ENCODE results near the gene RSL1D1.
A peak's percentile ranks its signal among the peaks of the same experiment; 100 is the strongest.
"Not testable (repeated sequence)": the region's sequence is repeated elsewhere in the genome, so short reads cannot be mapped to it uniquely, and the experiment has no call there.

The RSL1D1 gene

GRCh38 chr16:11795887-11796226, 55.5 kb downstream of the RSL1D1 start:
- no peaks in the 10 kb centered on the region for H3K36me3 ChIP-seq (ENCODE audit: control insufficient read depth, insufficient read depth, low read length)
- peak overlapping the region; percentile 60 for H3K4me3 ChIP-seq (ENCODE audit: low read depth, low read length)
- peaks cover 5% of the 10 kb centered on the region for H3K4me1 ChIP-seq (ENCODE audit: control insufficient read depth, insufficient read depth, low read length)
- no peaks in the 10 kb centered on the region for H3K9me3 ChIP-seq (ENCODE audit: control insufficient read depth, insufficient read depth, low read length)
- H3K9ac ChIP-seq (ENCODE audit: low read depth, low read length) = no peak overlapping the region
- H3K27me3 ChIP-seq (ENCODE audit: control insufficient read depth, insufficient read depth, low read length) = no peaks in the 10 kb centered on the region

GRCh38 chr16:11794996-11795886, 56.1 kb downstream of the RSL1D1 start:
- no peaks in the 10 kb centered on the region for H3K9me3 ChIP-seq (ENCODE audit: control insufficient read depth, insufficient read depth, low read length)
- peaks cover 5% of the 10 kb centered on the region for H3K4me1 ChIP-seq (ENCODE audit: control insufficient read depth, insufficient read depth, low read length)
- H3K4me3 ChIP-seq (ENCODE audit: low read depth, low read length) = no peak overlapping the region
- no peak overlapping the region for H3K9ac ChIP-seq (ENCODE audit: low read depth, low read length)
- H3K27me3 ChIP-seq (ENCODE audit: control insufficient read depth, insufficient read depth, low read length) = no peaks in the 10 kb centered on the region
- no peaks in the 10 kb centered on the region for H3K36me3 ChIP-seq (ENCODE audit: control insufficient read depth, insufficient read depth, low read length)

DNA sequence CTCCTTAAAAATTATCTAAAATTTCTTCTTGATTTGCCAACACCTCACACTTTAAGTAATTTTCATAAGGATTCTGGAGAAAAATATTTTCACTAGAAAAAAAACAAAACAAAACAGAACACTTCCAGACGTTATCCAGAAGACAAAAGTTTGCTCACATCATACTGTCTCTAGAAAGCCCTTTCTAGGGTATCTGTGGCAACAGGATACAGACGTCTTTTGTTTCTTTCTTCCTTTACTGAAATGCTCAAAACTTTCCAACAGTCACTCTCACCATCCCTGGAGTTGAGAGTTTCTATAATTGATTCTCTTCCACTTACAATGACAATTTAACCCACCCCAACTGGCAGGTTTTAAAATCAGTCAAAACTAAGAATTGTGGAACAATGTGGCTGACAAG, 56.9 kb downstream of the RSL1D1 start:
- no peaks in the 10 kb centered on the region for H3K36me3 ChIP-seq (ENCODE audit: control insufficient read depth, insufficient read depth, low read length)
- no peaks in the 10 kb centered on the region for H3K9me3 ChIP-seq (ENCODE audit: control insufficient read depth, insufficient read depth, low read length)
- no peak overlapping the region for H3K9ac ChIP-seq (ENCODE audit: low read depth, low read length)
- H3K4me1 ChIP-seq (ENCODE audit: control insufficient read depth, insufficient read depth, low read length) = peaks cover 5% of the 10 kb centered on the region
- no peak overlapping the region for H3K4me3 ChIP-seq (ENCODE audit: low read depth, low read length)
- H3K27me3 ChIP-seq (ENCODE audit: control insufficient read depth, insufficient read depth, low read length) = no peaks in the 10 kb centered on the region

DNA sequence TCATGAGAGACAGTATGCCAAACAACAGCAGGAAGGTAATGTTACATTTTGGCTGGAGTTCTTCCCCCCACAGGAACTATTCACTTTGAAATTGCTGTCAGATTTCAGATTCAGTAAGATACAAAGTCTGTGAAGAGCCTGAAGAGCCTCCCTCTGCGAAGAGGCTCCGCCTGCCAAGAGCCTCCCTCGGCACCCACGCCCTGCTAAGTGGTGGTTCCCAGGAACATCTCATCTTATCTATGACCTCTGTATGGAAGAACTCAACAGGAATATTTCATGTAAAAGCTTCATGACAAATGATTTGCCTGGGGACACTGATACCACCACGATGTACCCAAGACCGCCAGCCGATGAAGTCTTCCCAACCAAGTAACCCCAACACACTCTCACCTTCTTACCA, 57.5 kb downstream of the RSL1D1 start:
- no peaks in the 10 kb centered on the region for H3K27me3 ChIP-seq (ENCODE audit: control insufficient read depth, insufficient read depth, low read length)
- peaks cover 5% of the 10 kb centered on the region for H3K4me1 ChIP-seq (ENCODE audit: control insufficient read depth, insufficient read depth, low read length)
- no peaks in the 10 kb centered on the region for H3K9me3 ChIP-seq (ENCODE audit: control insufficient read depth, insufficient read depth, low read length)
- no peak overlapping the region for H3K9ac ChIP-seq (ENCODE audit: low read depth, low read length)
- no peaks in the 10 kb centered on the region for H3K36me3 ChIP-seq (ENCODE audit: control insufficient read depth, insufficient read depth, low read length)
- no peak overlapping the region for H3K4me3 ChIP-seq (ENCODE audit: low read depth, low read length)

DNA sequence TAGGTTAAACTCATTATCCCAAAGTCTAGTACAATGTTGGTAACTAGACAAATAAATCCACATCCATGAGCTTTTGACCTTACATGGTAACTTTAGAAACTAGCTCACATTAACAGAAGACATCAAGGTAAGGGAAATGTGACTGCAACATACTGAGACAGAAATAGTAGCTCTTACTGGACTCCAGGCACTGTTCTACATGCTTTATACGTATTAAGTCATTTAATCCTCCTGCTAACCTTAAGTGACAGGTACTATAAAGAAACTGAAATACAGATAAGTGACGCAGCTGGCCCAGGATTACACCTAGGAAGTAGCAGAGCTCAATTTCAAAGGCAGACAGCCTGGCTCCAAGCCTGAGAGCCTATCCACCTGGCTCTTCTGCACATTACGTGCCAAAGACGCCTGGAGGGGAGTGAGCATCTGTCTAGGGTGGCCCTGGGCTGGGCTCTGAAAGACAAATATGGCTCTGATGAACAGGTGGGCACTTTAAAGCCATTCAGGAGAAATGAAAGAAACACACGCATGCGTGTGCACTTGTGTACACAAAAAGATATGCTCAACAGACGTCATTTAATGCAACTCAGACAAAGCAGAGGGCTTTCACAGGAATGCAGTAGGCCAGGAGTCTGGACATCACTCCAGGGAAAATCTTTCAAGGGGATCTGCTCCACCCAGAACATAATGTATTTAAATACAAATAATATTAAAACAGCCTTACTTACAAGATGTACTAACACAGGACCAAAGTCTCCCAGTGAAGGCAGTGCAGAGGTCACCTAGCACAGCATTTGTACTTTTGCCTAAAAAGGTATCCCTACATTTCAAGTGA, 58.7 kb downstream of the RSL1D1 start:
- Histone ChIP-seq H3K9me3 (ENCODE audit: control insufficient read depth, insufficient read depth, low read length) (no peaks in the 10 kb centered on the region), H3K4me3 (ENCODE audit: low read depth, low read length) (no peak overlapping the region), H3K36me3 (ENCODE audit: control insufficient read depth, insufficient read depth, low read length) (no peaks in the 10 kb centered on the region), H3K4me1 (ENCODE audit: control insufficient read depth, insufficient read depth, low read length) (peaks cover 4% of the 10 kb centered on the region), H3K27me3 (ENCODE audit: control insufficient read depth, insufficient read depth, low read length) (no peaks in the 10 kb centered on the region), H3K9ac (ENCODE audit: low read depth, low read length) (no peak overlapping the region)

- Histone ChIP-seq H3K27me3 (ENCODE audit: control insufficient read depth, insufficient read depth, low read length) (no peaks in the 10 kb centered on the region), H3K4me3 (ENCODE audit: low read depth, low read length) (no peak overlapping the region), H3K9ac (ENCODE audit: low read depth, low read length) (no peak overlapping the region), H3K9me3 (ENCODE audit: control insufficient read depth, insufficient read depth, low read length) (no peaks in the 10 kb centered on the region), H3K36me3 (ENCODE audit: control insufficient read depth, insufficient read depth, low read length) (no peaks in the 10 kb centered on the region), H3K4me1 (ENCODE audit: control insufficient read depth, insufficient read depth, low read length) (peaks cover 4% of the 10 kb centered on the region)
Observed at GRCh38 chr16:11791144-11791828, 60.1 kb downstream of the RSL1D1 start.

- H3K4me1 ChIP-seq (ENCODE audit: control insufficient read depth, insufficient read depth, low read length) = peaks cover 2% of the 10 kb centered on the region
- no peak overlapping the region for H3K4me3 ChIP-seq (ENCODE audit: low read depth, low read length)
- H3K9ac ChIP-seq (ENCODE audit: low read depth, low read length) = no peak overlapping the region
- H3K36me3 ChIP-seq (ENCODE audit: control insufficient read depth, insufficient read depth, low read length) = no peaks in the 10 kb centered on the region
- no peaks in the 10 kb centered on the region for H3K27me3 ChIP-seq (ENCODE audit: control insufficient read depth, insufficient read depth, low read length)
- no peaks in the 10 kb centered on the region for H3K9me3 ChIP-seq (ENCODE audit: control insufficient read depth, insufficient read depth, low read length)
Observed at GRCh38 chr16:11788914-11789313, 62.4 kb downstream of the RSL1D1 start.

GRCh38 chr16:11784980-11785599, 66.3 kb downstream of the RSL1D1 start:
- not testable (repeated sequence) for H3K36me3 ChIP-seq (ENCODE audit: control insufficient read depth, insufficient read depth, low read length); H3K4me1 ChIP-seq (ENCODE audit: control insufficient read depth, insufficient read depth, low read length); H3K4me3 ChIP-seq (ENCODE audit: low read depth, low read length); H3K9me3 ChIP-seq (ENCODE audit: control insufficient read depth, insufficient read depth, low read length); H3K9ac ChIP-seq (ENCODE audit: low read depth, low read length); H3K27me3 ChIP-seq (ENCODE audit: control insufficient read depth, insufficient read depth, low read length)

DNA sequence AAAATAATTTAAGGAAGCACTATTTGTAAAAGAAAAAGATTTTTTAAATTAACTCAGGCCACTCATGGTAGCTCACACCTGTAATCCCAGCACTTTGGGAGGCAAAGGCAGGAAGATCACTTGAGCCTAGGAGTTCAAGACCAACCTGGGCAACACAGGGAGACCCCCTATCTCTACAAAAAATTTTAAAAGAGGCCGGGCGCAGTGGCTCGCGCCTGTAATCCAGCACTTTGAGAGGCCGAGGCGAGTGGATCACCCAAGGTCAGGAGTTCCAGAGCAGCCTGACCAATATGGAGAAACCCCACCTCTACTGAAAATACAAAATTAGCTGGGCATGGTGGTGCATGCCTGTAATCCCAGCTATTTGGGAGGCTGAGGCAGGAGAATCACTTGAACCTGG, 67.0 kb downstream of the RSL1D1 start:
- not testable (repeated sequence) for H3K9ac ChIP-seq (ENCODE audit: low read depth, low read length); H3K36me3 ChIP-seq (ENCODE audit: control insufficient read depth, insufficient read depth, low read length); H3K27me3 ChIP-seq (ENCODE audit: control insufficient read depth, insufficient read depth, low read length); H3K4me1 ChIP-seq (ENCODE audit: control insufficient read depth, insufficient read depth, low read length); H3K4me3 ChIP-seq (ENCODE audit: low read depth, low read length); H3K9me3 ChIP-seq (ENCODE audit: control insufficient read depth, insufficient read depth, low read length)

DNA sequence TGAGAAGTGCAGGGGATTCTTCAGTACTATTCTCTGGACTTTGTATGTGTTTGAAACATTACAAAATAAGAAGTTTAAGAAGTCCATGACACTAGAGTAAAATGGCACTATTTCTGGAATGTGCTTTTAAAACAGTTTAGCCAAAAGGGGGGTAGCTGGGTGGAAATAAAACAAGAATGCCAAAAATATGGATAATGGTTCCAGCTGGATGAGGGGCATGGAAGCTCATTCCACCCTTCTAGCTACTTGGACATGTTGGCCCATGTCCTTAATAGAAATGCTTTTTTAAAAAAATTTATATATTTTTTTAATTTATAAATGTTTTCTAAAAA, 67.3 kb downstream of the RSL1D1 start:
- Histone ChIP-seq H3K4me1 (ENCODE audit: control insufficient read depth, insufficient read depth, low read length) (peaks cover 2% of the 10 kb centered on the region), H3K9ac (ENCODE audit: low read depth, low read length) (no peak overlapping the region), H3K9me3 (ENCODE audit: control insufficient read depth, insufficient read depth, low read length) (no peaks in the 10 kb centered on the region), H3K36me3 (ENCODE audit: control insufficient read depth, insufficient read depth, low read length) (no peaks in the 10 kb centered on the region), H3K4me3 (ENCODE audit: low read depth, low read length) (no peak overlapping the region), H3K27me3 (ENCODE audit: control insufficient read depth, insufficient read depth, low read length) (no peaks in the 10 kb centered on the region)
